ENCODE measurements around the gene NRL. TPM values are rescaled to one million over a fixed set of nuclear protein-coding genes. Genes with fewer than 3 reads are reported as not detected.

NRL gene
- total RNA-seq, 2 experiments from 2014 or later: 1.1 to 1.7 TPM

- POLR2A ChIA-PET: interaction anchor here (0.6 to 3.2 kb wide), 11 partner anchors 9 to 136 kb away, joined by 3 to 31 read pairs (median 6); partner anchors contain the start of genes CARMIL3, DCAF11, NRL and PSME1
- CTCF ChIA-PET: interaction anchor here (0.7 to 8.8 kb wide), 13 partner anchors 10 to 129 kb away, joined by 3 to 102 read pairs (median 4); partner anchors contain the start of genes DCAF11, IRF9 and NRL
Observed at GRCh38 chr14:24095271-24096068, 19.3 kb downstream of the NRL start.

- CTCF ChIA-PET: interaction anchor here (0.7 to 8.8 kb wide), 10 partner anchors 10 to 66 kb away, joined by 3 to 102 read pairs (median 4); partner anchors contain the start of genes DCAF11, IRF9 and NRL
- POLR2A ChIA-PET: interaction anchor here (0.6 to 3.2 kb wide), 13 partner anchors 10 to 135 kb away, joined by 3 to 31 read pairs (median 5); partner anchors contain the start of genes CARMIL3, DCAF11, NRL and PSME1
Observed at GRCh38 chr14:24094841-24095270, 19.9 kb downstream of the NRL start.

- ChIA-PET POLR2A (interaction anchor here (0.6 to 3.2 kb wide), 15 partner anchors 9 to 119 kb away, joined by 3 to 31 read pairs (median 5); partner anchors contain the start of genes CARMIL3, CHMP4A, DCAF11 and NRL), CTCF (interaction anchor here (0.6 to 8.8 kb wide), 11 partner anchors 9 to 537 kb away, joined by 3 to 102 read pairs (median 4); partner anchors contain the start of gene IRF9)
Observed at GRCh38 chr14:24093901-24094840, 20.6 kb downstream of the NRL start, which contains the start of gene PCK2. Gene PCK2, plus strand, starts transcription at chr14:24094311. Its CDS starts 95 bp downstream, at chr14:24094406.

GRCh38 chr14:24093207-24093900 is 21.4 kb downstream of the NRL start:
- POLR2A ChIA-PET: interaction anchor here (0.6 to 3.2 kb wide), 9 partner anchors 8 to 120 kb away, joined by 3 to 31 read pairs (median 5); partner anchors contain the start of genes CHMP4A, DCAF11 and NRL
- CTCF ChIA-PET: interaction anchor here (0.6 to 8.8 kb wide), 9 partner anchors 8 to 536 kb away, joined by 3 to 102 read pairs (median 7); partner anchors contain the start of genes IRF9 and PSME1

GRCh38 chr14:24092505-24093206 is 22.1 kb downstream of the NRL start:
- POLR2A ChIA-PET: interaction anchor here (3.2 kb wide), 1 partner anchor 16 kb away, joined by 13 read pairs; no protein-coding TSS in a partner anchor
- CTCF ChIA-PET: interaction anchor here (0.7 to 8.8 kb wide), 7 partner anchors 11 to 1011 kb away, joined by 3 to 102 read pairs (median 12); partner anchors contain the start of genes IRF9 and PSME1

- CTCF ChIA-PET: interaction anchor here (0.7 to 8.8 kb wide), 6 partner anchors 11 to 1010 kb away, joined by 3 to 102 read pairs (median 26); partner anchors contain the start of gene PSME1
Observed at GRCh38 chr14:24092110-24092504, 22.6 kb downstream of the NRL start.

GRCh38 chr14:24089890-24090289 is 24.9 kb downstream of the NRL start:
- ChIA-PET POLR2A (interaction anchor here (0.8 kb wide), 1 partner anchor 9 kb away, joined by 3 read pairs; no protein-coding TSS in a partner anchor), CTCF (interaction anchor here (0.5 to 8.8 kb wide), 15 partner anchors 9 to 75 kb away, joined by 3 to 102 read pairs (median 5); partner anchors contain the start of genes CARMIL3 and IRF9)

More at GRCh38 chr14:24092110-24092504, 22.6 kb downstream of the NRL start:
- POLR2A ChIA-PET: interaction anchor here (3.2 kb wide), 1 partner anchor 16 kb away, joined by 13 read pairs; no protein-coding TSS in a partner anchor

- POLR2A ChIA-PET: no interaction called here
Observed at GRCh38 chr14:24088095-24088494, 26.7 kb downstream of the NRL start.

GRCh38 chr14:24087004-24087403 is 27.7 kb downstream of the NRL start:
- CTCF ChIA-PET: interaction anchor here (1.1 kb wide), 1 partner anchor 29 kb away, joined by 6 read pairs; no protein-coding TSS in a partner anchor
- POLR2A ChIA-PET: no interaction called here

More at GRCh38 chr14:24088095-24088494, 26.7 kb downstream of the NRL start:
- CTCF ChIA-PET: interaction anchor here (8.8 kb wide), 1 partner anchor 32 kb away, joined by 102 read pairs; no protein-coding TSS in a partner anchor

GRCh38 chr14:24086193-24086955 is 28.4 kb downstream of the NRL start:
- ChIA-PET POLR2A (no interaction called here), CTCF (interaction anchor here (1.1 to 1.9 kb wide), 3 partner anchors 8 to 28 kb away, joined by 6 to 7 read pairs (median 6); partner anchors contain the start of gene PCK2)

GRCh38 chr14:24085215-24085614 is 29.5 kb downstream of the NRL start:
- POLR2A ChIA-PET: interaction anchor here (0.8 kb wide), 1 partner anchor 9 kb away, joined by 3 read pairs; the partner anchor contains the start of gene PCK2

GRCh38 chr14:24084440-24084839 is 30.3 kb downstream of the NRL start:
- CTCF ChIA-PET: interaction anchor here (1.4 to 1.9 kb wide), 3 partner anchors 10 to 22 kb away, joined by 3 to 7 read pairs (median 6); partner anchors contain the start of gene PCK2
- POLR2A ChIA-PET: interaction anchor here (0.8 kb wide), 1 partner anchor 9 kb away, joined by 3 read pairs; the partner anchor contains the start of gene PCK2

More at GRCh38 chr14:24085215-24085614, 29.5 kb downstream of the NRL start:
- CTCF ChIA-PET: interaction anchor here (1.4 to 1.9 kb wide), 3 partner anchors 9 to 22 kb away, joined by 3 to 7 read pairs (median 6); partner anchors contain the start of gene PCK2

- POLR2A ChIA-PET: no interaction called here
- CTCF ChIA-PET: interaction anchor here (4.7 kb wide), 1 partner anchor 8 kb away, joined by 48 read pairs; the partner anchor contains the start of gene PCK2
Observed at GRCh38 chr14:24083462-24083861, 31.3 kb downstream of the NRL start.

GRCh38 chr14:24082411-24083080 is 32.2 kb downstream of the NRL start:
- POLR2A ChIA-PET: interaction anchor here (1.3 to 1.4 kb wide), 2 partner anchors 12 to 31 kb away, joined by 4 to 5 read pairs; partner anchors contain the start of genes CARMIL3 and PCK2
- CTCF ChIA-PET: interaction anchor here (0.5 to 4.7 kb wide), 5 partner anchors 9 to 31 kb away, joined by 4 to 48 read pairs (median 8); partner anchors contain the start of genes CARMIL3 and PCK2
